Transverse colon (tissue), 4 donors: ENCODE measurements around the gene RNF207. TPM values are rescaled to one million over a fixed set of nuclear protein-coding genes. Genes with fewer than 3 reads are reported as not detected.

Source experiments
- DNase-seq: peaks from one replicate; pipeline ENCODE4 v3.0.0-alpha.2; 2019
- H3K27ac ChIP-seq, 4 donors: fragments of 200-600 bp; sonication (generic); 2 replicates each; pipeline ENCODE4 v1.5.1; 2016 to 2018; ENCODE audit warnings: inconsistent platforms in 4 of 4
- H3K27me3 ChIP-seq: fragments of 200-600 bp; sonication (generic); 2 replicates; pipeline ENCODE4 v1.5.1; 2017; ENCODE audit warnings: inconsistent platforms
- H3K36me3 ChIP-seq, 4 donors: fragments of 200-600 bp; sonication (generic); 2 replicates each; pipeline ENCODE4 v1.5.1; 2017 to 2019; ENCODE audit warnings: inconsistent platforms in 4 of 4
- H3K4me1 ChIP-seq, 4 donors: fragments of 200-600 bp; sonication (generic); 2 replicates each; pipeline ENCODE4 v1.5.1; 2017 to 2020; ENCODE audit warnings: inconsistent platforms in 4 of 4
- H3K4me3 ChIP-seq, 4 donors: fragments of 200-600 bp; sonication (generic); 1 replicate in 1 of 4; 2 replicates in 3 of 4; pipeline versions ENCODE4 v1.5.1 to v1.6.1; 2017 to 2019; ENCODE audit warnings: inconsistent platforms in 4 of 4
- H3K9me3 ChIP-seq, 2 donors: fragments of 200-600 bp; sonication (generic); 2 replicates each; pipeline ENCODE4 v1.5.1; 2017 to 2019; ENCODE audit warnings: inconsistent platforms in 2 of 2
- CTCF ChIP-seq, 5 experiments: fragments of 200-600 bp in 3 of 5; fragments of 450-650 bp in 2 of 5; sonication (generic) in 3 of 5; IDR thresholded peaks; 1 replicate in 2 of 5; 2 replicates in 3 of 5; pipeline ENCODE4 v1.5.1; 2016 to 2017; ENCODE audit warnings: antibody characterized with exemption in 5 of 5, inconsistent platforms in 3 of 5, mild to moderate bottlenecking in 2 of 5, moderate library complexity in 1 of 5
- EP300 ChIP-seq: sonication (generic); formaldehyde crosslinking; IDR thresholded peaks from one replicate; pipeline ENCODE4 v1.6.1; 2017; ENCODE audit warnings: antibody characterized with exemption, low read depth
- POLR2A ChIP-seq: fragments of 450-650 bp; IDR thresholded peaks from one replicate; pipeline ENCODE4 v1.6.1; 2016; ENCODE audit warnings: antibody characterized with exemption, mild to moderate bottlenecking, moderate library complexity
- POLR2AphosphoS5 ChIP-seq, 3 donors: sonication (generic); formaldehyde crosslinking; IDR thresholded peaks; one replicate each; pipeline ENCODE4 v1.6.1; 2016; ENCODE audit warnings: antibody characterized with exemption in 3 of 3
- WGBS, 2 donors: methylation state at CpG; one replicate each; pipeline ENCODE4 v1.1.5; 2018; ENCODE audit warnings: low coverage in 1 of 2; 5-methylcytosine and 5-hydroxymethylcytosine counted together
- in situ Hi-C, 4 donors: fragments of 200-750 bp; cut with MboI; loops; one replicate each; pipeline versions ENCODE4 v1.15.0 to v1.15.1; 2017; ENCODE audit warnings: low sequenced_read_pairs in 3 of 4, low pct_ligation_motif_present in 1 of 4, low pct_unique_long_range_greater_than_20kb in 1 of 4
- intact Hi-C: fragments of 100-400 bp; cut with DNase I; formaldehyde crosslinking; loops from one replicate; pipeline ENCODE4 v1.15.1; 2023; ENCODE audit warnings: low total_unique reads
- total RNA-seq, 4 donors: library from RNA; depleted of rRNA; stranded (reverse); fragments of >200 nt; gene quantifications; one replicate each; pipeline ENCODE4 v1.1.0, GENCODE V29; 2016

RNF207 gene
- total RNA-seq, 4 donors from 2014 or later, result 82.6 to 1,341 (median 190) TPM

DNA sequence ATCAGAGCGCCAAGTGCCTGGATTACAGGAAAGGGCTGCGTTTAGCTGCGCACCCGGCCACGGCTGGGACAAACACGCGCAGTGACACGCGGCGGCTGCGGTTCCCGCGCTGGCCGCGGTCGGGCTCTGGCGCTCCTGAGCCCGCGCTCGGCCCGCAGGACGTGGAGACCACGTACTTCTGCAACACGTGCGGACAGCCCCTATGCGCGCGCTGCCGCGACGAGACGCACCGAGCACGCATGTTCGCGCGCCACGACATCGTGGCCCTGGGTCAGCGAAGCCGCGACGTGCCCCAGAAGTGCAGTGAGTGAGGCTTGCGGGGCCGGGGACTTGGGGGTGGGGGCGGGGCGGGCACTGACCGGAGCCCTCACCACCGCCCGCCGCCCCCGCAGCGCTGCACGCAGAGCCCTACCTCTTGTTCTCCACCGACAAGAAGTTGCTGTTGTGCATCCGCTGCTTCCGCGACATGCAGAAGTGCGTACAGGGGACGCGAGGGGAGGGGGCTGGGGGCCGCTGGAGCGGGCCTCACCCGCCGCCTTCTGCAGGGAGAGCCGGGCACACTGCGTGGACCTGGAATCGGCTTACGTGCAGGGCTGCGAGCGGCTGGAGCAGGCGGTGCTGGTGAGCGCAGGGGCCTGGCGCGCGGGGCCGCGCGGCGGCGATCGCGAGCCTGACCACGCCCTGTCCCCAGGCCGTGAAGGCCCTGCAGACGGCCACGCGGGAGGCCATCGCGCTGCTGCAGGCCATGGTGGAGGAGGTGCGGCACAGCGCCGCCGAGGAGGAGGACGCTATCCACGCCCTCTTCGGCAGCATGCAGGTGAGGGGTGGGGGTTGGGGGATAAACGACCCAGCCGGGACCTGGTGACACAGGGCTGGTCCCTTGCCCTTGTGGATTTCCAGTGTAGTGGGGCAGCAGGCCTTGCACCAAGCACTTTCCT, 3.1 kb downstream of the RNF207 start:
- Histone ChIP-seq H3K27ac (peak overlapping the region in 2 of 4 donors; percentile 10 to 44), H3K27me3 (no peaks in the 10 kb centered on the region), H3K4me1 (peaks cover 6 to 46% (median 30%) of the 10 kb centered on the region in 4 donors), H3K36me3 (no peaks in the 10 kb centered on the region), H3K4me3 (peak overlapping the region; percentile 10 to 48 (median 34)), H3K9me3 (no peaks in the 10 kb centered on the region)
- intact Hi-C loops, result no loop called here
- peak; percentile 54 for DNase-seq
- in situ Hi-C loops, result no loop called here
- TF ChIP-seq CTCF (IDR thresholded peaks at IDR 0.05) (peak; percentile 51 to 68 (median 62)), POLR2AphosphoS5 (IDR thresholded peaks at IDR 0.05) (peak in 1 of 3 donors; percentile 27), POLR2A (no peak)
- 15 to 20% methylated on average over 1 to 43 of the region's 99 CpGs for WGBS, 2 donors

DNA sequence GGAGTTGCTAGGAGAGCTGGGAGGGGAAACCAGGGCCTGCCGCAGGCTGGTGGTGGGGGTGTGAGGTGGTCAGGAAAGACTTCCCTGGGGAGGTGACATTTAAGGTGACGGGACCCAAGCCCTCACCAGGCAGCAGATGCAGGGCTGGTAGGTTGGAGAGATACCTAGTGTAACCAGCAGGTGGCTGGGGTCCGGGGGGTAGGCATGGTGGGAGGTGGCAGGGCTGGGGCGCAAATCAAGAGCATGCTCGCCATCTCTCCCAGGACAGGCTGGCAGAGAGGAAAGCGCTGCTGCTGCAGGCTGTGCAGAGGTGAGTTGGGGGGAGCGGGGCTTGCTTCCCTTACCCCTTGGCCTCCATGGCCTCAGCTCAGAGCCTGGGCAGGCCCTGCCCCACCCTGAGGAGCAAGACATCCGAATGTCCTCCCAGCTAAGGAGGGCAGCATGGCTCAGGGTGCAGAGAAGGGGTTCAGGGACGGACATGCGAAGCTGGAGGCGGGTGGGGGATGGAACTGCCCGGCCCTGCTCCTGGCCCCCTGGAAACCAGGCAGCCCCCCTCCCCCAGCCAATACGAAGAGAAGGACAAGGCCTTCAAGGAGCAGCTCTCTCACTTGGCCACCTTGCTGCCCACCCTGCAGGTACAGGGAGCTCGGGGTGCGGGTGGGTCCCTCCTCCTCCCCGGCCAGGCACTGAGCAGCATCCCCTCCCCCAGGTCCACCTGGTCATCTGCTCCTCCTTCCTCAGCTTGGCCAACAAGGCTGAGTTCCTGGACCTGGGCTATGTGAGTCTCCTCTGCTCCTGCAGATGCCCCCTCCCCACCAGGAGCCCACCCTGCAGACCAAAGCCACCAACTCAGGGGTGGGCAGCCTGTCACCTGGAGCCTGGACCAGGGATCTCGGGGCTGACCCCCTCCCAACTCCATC, 4.0 kb downstream of the RNF207 start:
- 91% methylated on average over 17 of the region's 17 CpGs; no CpG with 5 or more reads in 1 of the 2 donors for WGBS, 2 donors
- intact Hi-C loops (no loop called here), in situ Hi-C loops (no loop called here)
- no peak for DNase-seq
- peaks cover 6 to 40% (median 26%) of the 10 kb centered on the region in 4 donors for H3K4me1 ChIP-seq
- no peaks in the 10 kb centered on the region for H3K36me3 ChIP-seq
- TF ChIP-seq CTCF (IDR thresholded peaks at IDR 0.05) (no peak), EP300 (no peak), POLR2A (no peak), POLR2AphosphoS5 (IDR thresholded peaks at IDR 0.05) (no peak)
- H3K4me3 ChIP-seq, result no peak overlapping the region
- H3K27ac ChIP-seq, result peak overlapping the region in 1 of 4 donors; percentile 44
- H3K27me3 ChIP-seq, result no peaks in the 10 kb centered on the region
- H3K9me3 ChIP-seq, result no peaks in the 10 kb centered on the region

DNA sequence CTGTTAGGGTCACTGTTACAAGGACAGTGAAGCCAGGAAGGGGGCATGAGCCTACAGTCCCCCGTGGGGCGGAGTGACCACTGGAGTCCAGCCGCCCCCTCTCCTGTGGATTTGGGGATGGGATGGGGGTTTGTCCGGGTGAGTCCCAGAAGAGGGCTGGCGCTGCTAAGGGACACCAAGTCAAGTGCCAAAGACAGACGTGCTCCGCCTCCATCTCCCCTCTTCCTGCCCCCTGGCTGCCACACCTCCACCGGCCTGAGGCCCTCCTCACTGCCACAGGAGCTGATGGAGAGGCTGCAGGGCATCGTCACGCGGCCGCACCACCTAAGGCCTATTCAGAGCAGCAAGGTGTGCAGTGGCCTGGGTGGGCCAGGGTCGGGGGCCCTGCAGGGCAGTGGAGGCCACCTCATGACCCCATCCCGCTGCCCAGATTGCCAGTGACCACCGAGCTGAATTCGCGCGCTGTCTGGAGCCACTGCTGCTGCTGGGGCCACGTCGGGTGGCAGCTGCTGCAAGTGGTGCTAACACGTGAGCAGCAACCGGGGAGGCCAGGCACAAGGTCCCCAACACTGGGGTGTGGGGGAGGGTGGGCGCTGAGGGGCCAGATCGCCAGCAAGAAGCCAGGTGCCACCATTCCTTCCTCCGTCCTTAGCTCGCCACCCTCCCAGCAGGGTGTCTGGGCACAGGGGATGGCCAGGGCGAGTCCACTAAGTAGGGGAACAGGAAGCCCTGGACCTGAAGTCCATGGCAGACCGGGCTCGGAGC, 4.9 kb downstream of the RNF207 start:
- 94% methylated on average over 27 of the region's 29 CpGs; no CpG with 5 or more reads in 1 of the 2 donors for WGBS, 2 donors
- Histone ChIP-seq H3K27me3 (no peaks in the 10 kb centered on the region), H3K36me3 (no peaks in the 10 kb centered on the region), H3K4me1 (peaks cover 6 to 32% (median 21%) of the 10 kb centered on the region in 4 donors), H3K9me3 (no peaks in the 10 kb centered on the region), H3K4me3 (no peak overlapping the region), H3K27ac (no peak overlapping the region)
- in situ Hi-C loops, result no loop called here
- no peak for TF ChIP-seq EP300
- no peak for TF ChIP-seq CTCF (IDR thresholded peaks at IDR 0.05)
- no peak for TF ChIP-seq POLR2AphosphoS5 (IDR thresholded peaks at IDR 0.05)
- TF ChIP-seq POLR2A, result no peak
- no peak for DNase-seq
- intact Hi-C loops, result no loop called here
